ENCODE results near the gene JAZF1.

DNA sequence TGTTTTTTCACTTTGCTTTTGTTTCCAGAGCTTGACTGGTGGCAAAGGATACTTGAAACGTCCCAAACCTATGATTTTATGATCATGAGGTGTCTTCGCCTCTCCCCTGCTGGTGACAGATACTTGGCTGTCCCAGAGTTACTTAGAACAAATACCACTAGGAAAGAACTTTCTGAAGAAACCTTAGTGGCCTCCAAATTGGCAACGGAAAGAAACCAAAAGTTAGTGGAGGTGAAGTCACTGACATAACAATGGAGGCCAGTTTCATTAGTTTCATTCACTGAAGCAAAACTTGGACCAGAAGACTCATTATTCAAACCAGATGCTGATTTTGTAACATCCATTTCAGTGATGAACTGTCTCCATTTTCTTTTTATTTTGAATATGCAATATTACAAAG lies 68.6 kb downstream of the JAZF1 start:
- no peak for TF ChIP-seq CTCF (IDR thresholded peaks at IDR 0.05)
- TF ChIP-seq POLR2A (IDR thresholded peaks at IDR 0.05), result no peak
- TF ChIP-seq POLR2AphosphoS5 (IDR thresholded peaks at IDR 0.05), result no peak

All from prostate gland (tissue), 2 donors.